Occipital lobe (tissue), 2 donors: Measurements from ENCODE around the gene CMSS1. TPM values are rescaled to one million over a fixed set of nuclear protein-coding genes. Genes with fewer than 3 reads are reported as not detected.
A peak's percentile ranks its signal among the peaks of the same experiment; 100 is the strongest.

Experiments used
- DNase-seq: peaks from one replicate; lab custom pipeline; 2025; lab: John Stamatoyannopoulos, UW
- total RNA-seq: library from RNA; depleted of rRNA; stranded (reverse); fragments of >200 nt; gene quantifications from one replicate; pipeline ENCODE4 v1.2.3, GENCODE V29; 2014

Gene CMSS1
- total RNA-seq, 1 donor from 2014 or later, result 13.3 TPM

GRCh38 chr3:99874237-99875002 lies 56.8 kb downstream of the CMSS1 start:
- DNase-seq, result no peak

- DNase-seq, result no peak
These were observed 57.9 kb downstream of the CMSS1 start for GRCh38 chr3:99875581-99875928.

GRCh38 chr3:99875929-99876841 lies 58.5 kb downstream of the CMSS1 start:
- DNase-seq, result peak; percentile 31

- no peak for DNase-seq
These were observed 59.4 kb downstream of the CMSS1 start for GRCh38 chr3:99877031-99877579.

- no peak for DNase-seq
These were observed 60.3 kb downstream of the CMSS1 start for GRCh38 chr3:99878005-99878404.

GRCh38 chr3:99879275-99879674 lies 61.6 kb downstream of the CMSS1 start:
- DNase-seq, result no peak

GRCh38 chr3:99881121-99881524 lies 63.5 kb downstream of the CMSS1 start:
- no peak for DNase-seq

GRCh38 chr3:99882436-99883137 lies 64.9 kb downstream of the CMSS1 start:
- no peak for DNase-seq

GRCh38 chr3:99883138-99883461 lies 65.4 kb downstream of the CMSS1 start:
- DNase-seq, result no peak

- DNase-seq, result no peak
These were observed 66.0 kb downstream of the CMSS1 start for GRCh38 chr3:99883693-99884092.

- DNase-seq, result no peak
These were observed 66.8 kb downstream of the CMSS1 start for GRCh38 chr3:99884484-99884883.

GRCh38 chr3:99885085-99885484 lies 67.4 kb downstream of the CMSS1 start:
- DNase-seq, result no peak

GRCh38 chr3:99885851-99886250 lies 68.2 kb downstream of the CMSS1 start:
- no peak for DNase-seq

GRCh38 chr3:99891610-99892285 lies 74.1 kb downstream of the CMSS1 start:
- DNase-seq, result no peak

GRCh38 chr3:99892332-99892731 lies 74.7 kb downstream of the CMSS1 start:
- no peak for DNase-seq

- no peak for DNase-seq
These were observed 77.6 kb downstream of the CMSS1 start for GRCh38 chr3:99895131-99895696.

- DNase-seq, result no peak
These were observed 78.2 kb downstream of the CMSS1 start for GRCh38 chr3:99895703-99896441.

- DNase-seq, result no peak
These were observed 78.8 kb downstream of the CMSS1 start for GRCh38 chr3:99896482-99896881.

- no peak for DNase-seq
These were observed 81.9 kb downstream of the CMSS1 start for GRCh38 chr3:99899603-99900002.

GRCh38 chr3:99900248-99900647 lies 82.6 kb downstream of the CMSS1 start:
- DNase-seq, result no peak
